WTC11 (cell line): ENCODE measurements around the gene COBLL1.

Source experiments
- CREB1 ChIP-seq: sonication (generic); formaldehyde crosslinking; IDR thresholded peaks from 2 replicates; pipeline ENCODE4 v1.8.0; 2023; ENCODE audit warnings: mild to moderate bottlenecking, missing genetic modification reagents
- FOXK1 ChIP-seq: sonication (generic); formaldehyde crosslinking; IDR thresholded peaks from 2 replicates; pipeline ENCODE4 v1.8.0; 2022; ENCODE audit warnings: mild to moderate bottlenecking, moderate library complexity, missing genetic modification reagents
- ZNF232 ChIP-seq: sonication (generic); formaldehyde crosslinking; IDR thresholded peaks from 2 replicates; pipeline ENCODE4 v1.8.0; 2022; ENCODE audit warnings: mild to moderate bottlenecking, missing genetic modification reagents
- TF ChIP-seq, protein P1 (sequence below): fragments of 200-600 bp; IDR thresholded peaks from 2 replicates; pipeline ENCODE4 v1.8.0; 2022; ENCODE audit warnings: antibody characterized with exemption
- TF ChIP-seq, protein P2 (sequence below): sonication (generic); formaldehyde crosslinking; IDR thresholded peaks from 2 replicates; pipeline ENCODE4 v1.8.0; 2022; ENCODE audit warnings: mild to moderate bottlenecking, missing genetic modification reagents
- TF ChIP-seq, protein P3 (sequence below): sonication (generic); formaldehyde crosslinking; IDR thresholded peaks from 2 replicates; pipeline ENCODE4 v1.8.1; 2023; ENCODE audit warnings: mild to moderate bottlenecking, missing genetic modification reagents, borderline replicate concordance
- TF ChIP-seq, protein P4 (sequence below): sonication (generic); formaldehyde crosslinking; IDR thresholded peaks from 2 replicates; pipeline ENCODE4 v1.8.1; 2022; ENCODE audit warnings: mild to moderate bottlenecking, moderate library complexity, missing genetic modification reagents
- TF ChIP-seq, protein P5 (sequence below): sonication (generic); formaldehyde crosslinking; IDR thresholded peaks from 2 replicates; pipeline ENCODE4 v1.8.0; 2022; ENCODE audit warnings: mild to moderate bottlenecking, missing genetic modification reagents
- TF ChIP-seq, protein P6 (sequence below): sonication (generic); formaldehyde crosslinking; IDR thresholded peaks from 2 replicates; pipeline ENCODE4 v1.8.1; 2023; ENCODE audit warnings: mild to moderate bottlenecking, missing genetic modification reagents
- TF ChIP-seq, protein P7 (sequence below): sonication (generic); formaldehyde crosslinking; IDR thresholded peaks from 2 replicates; pipeline ENCODE4 v1.8.0; 2023; ENCODE audit warnings: missing genetic modification reagents, mild to moderate bottlenecking, borderline replicate concordance

DNA sequence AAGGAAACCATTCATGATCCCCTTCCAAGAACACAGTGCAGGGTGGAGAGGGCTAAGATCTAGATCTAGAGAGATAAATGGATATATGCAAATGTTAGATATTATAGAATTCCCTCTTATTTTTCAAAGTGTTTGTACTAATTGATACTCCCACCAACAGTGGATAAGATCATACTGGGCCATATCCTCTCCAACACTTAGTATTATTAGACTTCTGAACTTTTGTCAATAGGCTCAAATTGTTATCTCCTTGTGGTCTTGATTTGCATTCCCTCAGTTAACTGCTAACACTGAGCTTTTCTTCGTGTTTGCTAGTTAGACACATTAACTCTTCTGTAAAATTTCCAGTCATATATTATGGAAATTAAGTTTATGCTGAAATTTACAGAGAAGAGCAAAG is 163.9 kb downstream of the COBLL1 start:
- TF ChIP-seq CREB1 (CRISPR knock-in tag) (no peak), ZNF232 (CRISPR knock-in tag) (no peak), FOXK1 (no peak)
- TF ChIP-seq, protein P1, sequence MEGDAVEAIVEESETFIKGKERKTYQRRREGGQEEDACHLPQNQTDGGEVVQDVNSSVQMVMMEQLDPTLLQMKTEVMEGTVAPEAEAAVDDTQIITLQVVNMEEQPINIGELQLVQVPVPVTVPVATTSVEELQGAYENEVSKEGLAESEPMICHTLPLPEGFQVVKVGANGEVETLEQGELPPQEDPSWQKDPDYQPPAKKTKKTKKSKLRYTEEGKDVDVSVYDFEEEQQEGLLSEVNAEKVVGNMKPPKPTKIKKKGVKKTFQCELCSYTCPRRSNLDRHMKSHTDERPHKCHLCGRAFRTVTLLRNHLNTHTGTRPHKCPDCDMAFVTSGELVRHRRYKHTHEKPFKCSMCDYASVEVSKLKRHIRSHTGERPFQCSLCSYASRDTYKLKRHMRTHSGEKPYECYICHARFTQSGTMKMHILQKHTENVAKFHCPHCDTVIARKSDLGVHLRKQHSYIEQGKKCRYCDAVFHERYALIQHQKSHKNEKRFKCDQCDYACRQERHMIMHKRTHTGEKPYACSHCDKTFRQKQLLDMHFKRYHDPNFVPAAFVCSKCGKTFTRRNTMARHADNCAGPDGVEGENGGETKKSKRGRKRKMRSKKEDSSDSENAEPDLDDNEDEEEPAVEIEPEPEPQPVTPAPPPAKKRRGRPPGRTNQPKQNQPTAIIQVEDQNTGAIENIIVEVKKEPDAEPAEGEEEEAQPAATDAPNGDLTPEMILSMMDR = no peak
- TF ChIP-seq, protein P2, sequence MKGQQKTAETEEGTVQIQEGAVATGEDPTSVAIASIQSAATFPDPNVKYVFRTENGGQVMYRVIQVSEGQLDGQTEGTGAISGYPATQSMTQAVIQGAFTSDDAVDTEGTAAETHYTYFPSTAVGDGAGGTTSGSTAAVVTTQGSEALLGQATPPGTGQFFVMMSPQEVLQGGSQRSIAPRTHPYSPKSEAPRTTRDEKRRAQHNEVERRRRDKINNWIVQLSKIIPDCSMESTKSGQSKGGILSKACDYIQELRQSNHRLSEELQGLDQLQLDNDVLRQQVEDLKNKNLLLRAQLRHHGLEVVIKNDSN (CRISPR knock-in tag) = no peak
- TF ChIP-seq, protein P3, sequence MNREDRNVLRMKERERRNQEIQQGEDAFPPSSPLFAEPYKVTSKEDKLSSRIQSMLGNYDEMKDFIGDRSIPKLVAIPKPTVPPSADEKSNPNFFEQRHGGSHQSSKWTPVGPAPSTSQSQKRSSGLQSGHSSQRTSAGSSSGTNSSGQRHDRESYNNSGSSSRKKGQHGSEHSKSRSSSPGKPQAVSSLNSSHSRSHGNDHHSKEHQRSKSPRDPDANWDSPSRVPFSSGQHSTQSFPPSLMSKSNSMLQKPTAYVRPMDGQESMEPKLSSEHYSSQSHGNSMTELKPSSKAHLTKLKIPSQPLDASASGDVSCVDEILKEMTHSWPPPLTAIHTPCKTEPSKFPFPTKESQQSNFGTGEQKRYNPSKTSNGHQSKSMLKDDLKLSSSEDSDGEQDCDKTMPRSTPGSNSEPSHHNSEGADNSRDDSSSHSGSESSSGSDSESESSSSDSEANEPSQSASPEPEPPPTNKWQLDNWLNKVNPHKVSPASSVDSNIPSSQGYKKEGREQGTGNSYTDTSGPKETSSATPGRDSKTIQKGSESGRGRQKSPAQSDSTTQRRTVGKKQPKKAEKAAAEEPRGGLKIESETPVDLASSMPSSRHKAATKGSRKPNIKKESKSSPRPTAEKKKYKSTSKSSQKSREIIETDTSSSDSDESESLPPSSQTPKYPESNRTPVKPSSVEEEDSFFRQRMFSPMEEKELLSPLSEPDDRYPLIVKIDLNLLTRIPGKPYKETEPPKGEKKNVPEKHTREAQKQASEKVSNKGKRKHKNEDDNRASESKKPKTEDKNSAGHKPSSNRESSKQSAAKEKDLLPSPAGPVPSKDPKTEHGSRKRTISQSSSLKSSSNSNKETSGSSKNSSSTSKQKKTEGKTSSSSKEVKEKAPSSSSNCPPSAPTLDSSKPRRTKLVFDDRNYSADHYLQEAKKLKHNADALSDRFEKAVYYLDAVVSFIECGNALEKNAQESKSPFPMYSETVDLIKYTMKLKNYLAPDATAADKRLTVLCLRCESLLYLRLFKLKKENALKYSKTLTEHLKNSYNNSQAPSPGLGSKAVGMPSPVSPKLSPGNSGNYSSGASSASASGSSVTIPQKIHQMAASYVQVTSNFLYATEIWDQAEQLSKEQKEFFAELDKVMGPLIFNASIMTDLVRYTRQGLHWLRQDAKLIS (CRISPR knock-in tag) = no peak
- TF ChIP-seq, protein P4, sequence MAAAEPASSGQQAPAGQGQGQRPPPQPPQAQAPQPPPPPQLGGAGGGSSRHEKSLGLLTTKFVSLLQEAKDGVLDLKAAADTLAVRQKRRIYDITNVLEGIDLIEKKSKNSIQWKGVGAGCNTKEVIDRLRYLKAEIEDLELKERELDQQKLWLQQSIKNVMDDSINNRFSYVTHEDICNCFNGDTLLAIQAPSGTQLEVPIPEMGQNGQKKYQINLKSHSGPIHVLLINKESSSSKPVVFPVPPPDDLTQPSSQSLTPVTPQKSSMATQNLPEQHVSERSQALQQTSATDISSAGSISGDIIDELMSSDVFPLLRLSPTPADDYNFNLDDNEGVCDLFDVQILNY (CRISPR knock-in tag) = no peak
- TF ChIP-seq, protein P5, sequence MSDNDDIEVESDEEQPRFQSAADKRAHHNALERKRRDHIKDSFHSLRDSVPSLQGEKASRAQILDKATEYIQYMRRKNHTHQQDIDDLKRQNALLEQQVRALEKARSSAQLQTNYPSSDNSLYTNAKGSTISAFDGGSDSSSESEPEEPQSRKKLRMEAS = no peak
- TF ChIP-seq, protein P6, sequence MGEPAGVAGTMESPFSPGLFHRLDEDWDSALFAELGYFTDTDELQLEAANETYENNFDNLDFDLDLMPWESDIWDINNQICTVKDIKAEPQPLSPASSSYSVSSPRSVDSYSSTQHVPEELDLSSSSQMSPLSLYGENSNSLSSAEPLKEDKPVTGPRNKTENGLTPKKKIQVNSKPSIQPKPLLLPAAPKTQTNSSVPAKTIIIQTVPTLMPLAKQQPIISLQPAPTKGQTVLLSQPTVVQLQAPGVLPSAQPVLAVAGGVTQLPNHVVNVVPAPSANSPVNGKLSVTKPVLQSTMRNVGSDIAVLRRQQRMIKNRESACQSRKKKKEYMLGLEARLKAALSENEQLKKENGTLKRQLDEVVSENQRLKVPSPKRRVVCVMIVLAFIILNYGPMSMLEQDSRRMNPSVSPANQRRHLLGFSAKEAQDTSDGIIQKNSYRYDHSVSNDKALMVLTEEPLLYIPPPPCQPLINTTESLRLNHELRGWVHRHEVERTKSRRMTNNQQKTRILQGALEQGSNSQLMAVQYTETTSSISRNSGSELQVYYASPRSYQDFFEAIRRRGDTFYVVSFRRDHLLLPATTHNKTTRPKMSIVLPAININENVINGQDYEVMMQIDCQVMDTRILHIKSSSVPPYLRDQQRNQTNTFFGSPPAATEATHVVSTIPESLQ (CRISPR knock-in tag) = no peak
- TF ChIP-seq, protein P7, sequence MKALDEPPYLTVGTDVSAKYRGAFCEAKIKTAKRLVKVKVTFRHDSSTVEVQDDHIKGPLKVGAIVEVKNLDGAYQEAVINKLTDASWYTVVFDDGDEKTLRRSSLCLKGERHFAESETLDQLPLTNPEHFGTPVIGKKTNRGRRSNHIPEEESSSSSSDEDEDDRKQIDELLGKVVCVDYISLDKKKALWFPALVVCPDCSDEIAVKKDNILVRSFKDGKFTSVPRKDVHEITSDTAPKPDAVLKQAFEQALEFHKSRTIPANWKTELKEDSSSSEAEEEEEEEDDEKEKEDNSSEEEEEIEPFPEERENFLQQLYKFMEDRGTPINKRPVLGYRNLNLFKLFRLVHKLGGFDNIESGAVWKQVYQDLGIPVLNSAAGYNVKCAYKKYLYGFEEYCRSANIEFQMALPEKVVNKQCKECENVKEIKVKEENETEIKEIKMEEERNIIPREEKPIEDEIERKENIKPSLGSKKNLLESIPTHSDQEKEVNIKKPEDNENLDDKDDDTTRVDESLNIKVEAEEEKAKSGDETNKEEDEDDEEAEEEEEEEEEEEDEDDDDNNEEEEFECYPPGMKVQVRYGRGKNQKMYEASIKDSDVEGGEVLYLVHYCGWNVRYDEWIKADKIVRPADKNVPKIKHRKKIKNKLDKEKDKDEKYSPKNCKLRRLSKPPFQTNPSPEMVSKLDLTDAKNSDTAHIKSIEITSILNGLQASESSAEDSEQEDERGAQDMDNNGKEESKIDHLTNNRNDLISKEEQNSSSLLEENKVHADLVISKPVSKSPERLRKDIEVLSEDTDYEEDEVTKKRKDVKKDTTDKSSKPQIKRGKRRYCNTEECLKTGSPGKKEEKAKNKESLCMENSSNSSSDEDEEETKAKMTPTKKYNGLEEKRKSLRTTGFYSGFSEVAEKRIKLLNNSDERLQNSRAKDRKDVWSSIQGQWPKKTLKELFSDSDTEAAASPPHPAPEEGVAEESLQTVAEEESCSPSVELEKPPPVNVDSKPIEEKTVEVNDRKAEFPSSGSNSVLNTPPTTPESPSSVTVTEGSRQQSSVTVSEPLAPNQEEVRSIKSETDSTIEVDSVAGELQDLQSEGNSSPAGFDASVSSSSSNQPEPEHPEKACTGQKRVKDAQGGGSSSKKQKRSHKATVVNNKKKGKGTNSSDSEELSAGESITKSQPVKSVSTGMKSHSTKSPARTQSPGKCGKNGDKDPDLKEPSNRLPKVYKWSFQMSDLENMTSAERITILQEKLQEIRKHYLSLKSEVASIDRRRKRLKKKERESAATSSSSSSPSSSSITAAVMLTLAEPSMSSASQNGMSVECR (CRISPR knock-in tag) = no peak
